HFF-Myc (cell line): ENCODE results near the gene DLG5.

ENCODE experiments used
- DNase-seq: peaks from one replicate; pipeline ENCODE4 v3.0.0-alpha.2; 2011; ENCODE audit warnings: low read depth; ENCODE audit errors: extremely low read depth
- H3K4me3 ChIP-seq: replicated peaks from 2 replicates; pipeline ENCODE4 v1.5.1; 2011; ENCODE audit warnings: low read depth, mild to moderate bottlenecking, control low read depth, low read length
- CTCF ChIP-seq: IDR thresholded peaks from 2 replicates; pipeline ENCODE4 v1.5.1; 2012; ENCODE audit warnings: mild to moderate bottlenecking, low read depth, low read length, control low read depth; ENCODE audit errors: missing control alignments

The DLG5 gene

GRCh38 chr10:77949167-77949566 lies 22.6 kb upstream of the DLG5 start:
- no peak for TF ChIP-seq CTCF
- no peak for DNase-seq
- H3K4me3 ChIP-seq: no peak overlapping the region

GRCh38 chr10:77946084-77946483 lies 19.5 kb upstream of the DLG5 start:
- no peak for DNase-seq
- no peak overlapping the region for H3K4me3 ChIP-seq
- no peak for TF ChIP-seq CTCF

- TF ChIP-seq CTCF: no peak
- DNase-seq: no peak
- H3K4me3 ChIP-seq: no peak overlapping the region
These were observed 18.0 kb upstream of the DLG5 start for GRCh38 chr10:77944519-77944918.

GRCh38 chr10:77943121-77943901 lies 16.8 kb upstream of the DLG5 start:
- H3K4me3 ChIP-seq: no peak overlapping the region
- no peak for TF ChIP-seq CTCF
- no peak for DNase-seq

GRCh38 chr10:77941790-77942189 lies 15.2 kb upstream of the DLG5 start:
- TF ChIP-seq CTCF: no peak
- DNase-seq: no peak
- no peak overlapping the region for H3K4me3 ChIP-seq

GRCh38 chr10:77940627-77941026 lies 14.1 kb upstream of the DLG5 start:
- no peak overlapping the region for H3K4me3 ChIP-seq
- no peak for TF ChIP-seq CTCF

GRCh38 chr10:77940225-77940624 lies 13.7 kb upstream of the DLG5 start:
- DNase-seq: no peak
- H3K4me3 ChIP-seq: no peak overlapping the region
- no peak for TF ChIP-seq CTCF

More at GRCh38 chr10:77940627-77941026, 14.1 kb upstream of the DLG5 start:
- DNase-seq: no peak
